GM12878 (cell line): ENCODE data around the gene EPHA1. TPM values are rescaled to one million over a fixed set of nuclear protein-coding genes. Genes with fewer than 3 reads are reported as not detected.

Source experiments
- ATAC-seq: fragments of 200-7000 bp; cut with Tn5 transposase; 3 replicates; pipeline ENCODE4 v1.9.1; 2020; ENCODE audit warnings: mild to moderate bottlenecking, moderate library complexity
- BruUV-seq: library from RNA; stranded (reverse); fragments of 400-500 nt; replicated peaks from 2 replicates; lab custom pipeline; 2021; lab: Mats Ljungman, UMichigan
- CTCF ChIA-PET: fragments of 300-600 bp; sonication (Branson Sonifier 250); formaldehyde crosslinking; extraction: SDS; loops from one replicate; lab custom pipeline; 2021; ENCODE audit warnings: inconsistent platforms; lab: Yijun Ruan, JAX
- POLR2A ChIA-PET: fragments of 350-600 bp; formaldehyde crosslinking; extraction: SDS; loops from one replicate; lab custom pipeline; 2021; ENCODE audit warnings: inconsistent platforms; lab: Charles Lee
- RAD21 ChIA-PET: fragments of 300-600 bp; sonication (Branson Sonifier 250); formaldehyde crosslinking; loops from one replicate; lab custom pipeline; 2023; ENCODE audit warnings: antibody characterized with exemption; ENCODE audit not compliant: unreplicated experiment; lab: Charles Lee
- SMC1A ChIA-PET: fragments of 300-600 bp; sonication (Branson Sonifier 250); formaldehyde crosslinking; loops from one replicate; lab custom pipeline; 2023; ENCODE audit not compliant: unreplicated experiment, uncharacterized antibody; lab: Charles Lee
- DNase-seq: peaks from one replicate; pipeline ENCODE4 v3.0.0-alpha.2; 2011; ENCODE audit warnings: low read depth, low spot score
- FAIRE-seq: peaks from 3 replicates; lab custom pipeline; 2011; peaks lifted over from hg19 to GRCh38; lab: Jason Lieb, UNC
- H2AFZ ChIP-seq: 2 replicates; pipeline ENCODE4 v1.6.0; 2011; ENCODE audit warnings: low read depth, low read length, control low read depth; ENCODE audit not compliant: control insufficient read depth
- H3K27ac ChIP-seq: 2 replicates; pipeline ENCODE4 v1.5.1; 2011; ENCODE audit warnings: control low read depth; ENCODE audit not compliant: control insufficient read depth, insufficient read depth
- H3K27me3 ChIP-seq, 2 experiments: replicated peaks in 1 of 2; 2 replicates each; pipeline versions ENCODE4 v1.6.0 to v1.6.1; 2011; ENCODE audit warnings: low read length in 1 of 2; ENCODE audit not compliant: control insufficient read depth in 2 of 2, insufficient read depth in 2 of 2
- H3K36me3 ChIP-seq, 2 experiments: 2 replicates each; pipeline ENCODE4 v1.5.1; 2011; ENCODE audit warnings: low read length in 1 of 2; ENCODE audit not compliant: control insufficient read depth in 2 of 2, insufficient read depth in 2 of 2
- H3K4me1 ChIP-seq: 2 replicates; pipeline ENCODE4 v1.6.1; 2011; ENCODE audit warnings: mild to moderate bottlenecking, low read length, moderate library complexity, mixed read lengths; ENCODE audit not compliant: control insufficient read depth, insufficient read depth
- H3K4me2 ChIP-seq: 2 replicates; pipeline ENCODE4 v1.6.0; 2011; ENCODE audit warnings: control low read depth; ENCODE audit not compliant: control insufficient read depth, insufficient read depth
- H3K4me3 ChIP-seq: fragments of 200-600 bp; sonication (generic); 2 replicates; pipeline ENCODE4 v1.5.1; 2016
- H3K79me2 ChIP-seq: 2 replicates; pipeline ENCODE4 v1.6.0; 2011; ENCODE audit warnings: low read length; ENCODE audit not compliant: control insufficient read depth, insufficient read depth
- H3K9ac ChIP-seq: 2 replicates; pipeline ENCODE4 v1.8.0; 2011; ENCODE audit warnings: low read length, control low read depth, mixed read lengths; ENCODE audit not compliant: control insufficient read depth, insufficient read depth
- H3K9me3 ChIP-seq: replicated peaks from 3 replicates; pipeline ENCODE4 v1.5.1; 2011; ENCODE audit warnings: mild to moderate bottlenecking, low read length; ENCODE audit not compliant: control insufficient read depth, insufficient read depth
- H4K20me1 ChIP-seq: 2 replicates; pipeline ENCODE4 v1.6.0; 2011; ENCODE audit not compliant: control insufficient read depth, insufficient read depth
- EZH2 ChIP-seq: IDR thresholded peaks from 2 replicates; pipeline ENCODE4 v1.6.1; 2012; ENCODE audit warnings: low read depth, mild to moderate bottlenecking, control low read depth, inconsistent platforms, low read length, borderline replicate concordance; ENCODE audit not compliant: control insufficient read depth
- FOXK2 ChIP-seq: fragments of 450-650 bp; IDR thresholded peaks from 2 replicates; pipeline ENCODE4 v1.6.1; 2017; ENCODE audit warnings: mild to moderate bottlenecking, moderate library complexity
- HCFC1 ChIP-seq: fragments of 150-350 bp; IDR thresholded peaks from 2 replicates; pipeline ENCODE4 v1.6.1; 2014; ENCODE audit warnings: low read length
- JUND ChIP-seq: IDR thresholded peaks from 2 replicates; pipeline ENCODE4 v1.6.1; 2012; ENCODE audit warnings: low read depth, mild to moderate bottlenecking, low read length, improper control_type of control experiment, moderate library complexity
- MEF2A ChIP-seq: IDR thresholded peaks from 2 replicates; pipeline ENCODE4 v1.6.1; 2011; ENCODE audit warnings: low read depth, mild to moderate bottlenecking, low read length, moderate library complexity; ENCODE audit not compliant: insufficient read depth
- NFXL1 ChIP-seq: fragments of 450-650 bp; IDR thresholded peaks from 2 replicates; pipeline ENCODE4 v1.6.1; 2017; ENCODE audit warnings: antibody characterized with exemption, mild to moderate bottlenecking, borderline replicate concordance
- NFYA ChIP-seq: IDR thresholded peaks from 2 replicates; pipeline ENCODE4 v1.6.1; 2011; ENCODE audit warnings: low read depth, mild to moderate bottlenecking, low read length, improper control_type of control experiment, borderline replicate concordance
- RAD21 ChIP-seq: IDR thresholded peaks from 2 replicates; pipeline ENCODE4 v1.6.1; 2011; ENCODE audit warnings: mild to moderate bottlenecking, low read depth, low read length, moderate library complexity; ENCODE audit not compliant: insufficient read depth
- WGBS: methylation state at CpG from one replicate; pipeline ENCODE4 v1.1.6; 2016; ENCODE audit warnings: low lambda C conversion rate; ENCODE audit not compliant: insufficient replicate concordance, insufficient coverage; ENCODE audit errors: missing lambda C conversion rate; 5-methylcytosine and 5-hydroxymethylcytosine counted together
- in situ Hi-C: fragments of 300-500 bp; cut with MboI; formaldehyde crosslinking; loops from 9 replicates; pipeline ENCODE4 v1.14.3; 2018; ENCODE audit warnings: mixed read lengths
- intact Hi-C: fragments of 100-400 bp; cut with micrococcal nuclease; formaldehyde crosslinking; loops from one replicate; pipeline ENCODE4 v1.14.2; 2022; ENCODE audit not compliant: unreplicated experiment
- polyA plus RNA-seq, 11 experiments: library from polyadenylated mRNA; depleted of rRNA in 4 of 11; unstranded in 6 of 11; stranded (reverse) in 5 of 11; fragments of >200 nt; fragmentation: Nextera tagmentation in 4 of 11; fragmentation: Illumina TruSeq in 1 of 11; extraction: Ambion mirVana in 4 of 11; extraction: Trizol in 1 of 11; gene quantifications; 1 replicate in 1 of 11; 2 replicates in 10 of 11; pipeline versions ENCODE4 v1.2.1 to v1.2.3, GENCODE V29; 2011 to 2016; ENCODE audit warnings: inconsistent platforms in 2 of 11, missing spikeins in 2 of 11, low read depth in 1 of 11
- total RNA-seq, 4 experiments: library from RNA; depleted of rRNA in 3 of 4; stranded (reverse); fragments of >200 nt in 3 of 4; fragmentation: Illumina TruSeq in 1 of 4; extraction: Trizol in 1 of 4; gene quantifications; 2 replicates each; pipeline versions ENCODE4 v1.2.1 to v1.2.3, GENCODE V29; 2013 to 2021
- TF ChIP-seq, protein P1 (sequence below): IDR thresholded peaks from 2 replicates; pipeline ENCODE4 v1.6.1; 2012; ENCODE audit warnings: mild to moderate bottlenecking, low read depth, low read length
- TF ChIP-seq, protein P2 (sequence below): IDR thresholded peaks from 2 replicates; pipeline ENCODE4 v1.6.1; 2011; ENCODE audit warnings: low read depth, low read length, improper control_type of control experiment, borderline replicate concordance
- TF ChIP-seq, protein P3 (sequence below): fragments of 450-650 bp; IDR thresholded peaks from 2 replicates; pipeline ENCODE4 v1.6.1; 2017; ENCODE audit warnings: mild to moderate bottlenecking, low read depth, inconsistent platforms; ENCODE audit not compliant: poor library complexity, severe bottlenecking

EPHA1 gene
- total and polyA plus RNA-seq, 10 of the 15 experiments (the other 5 are each of a cell fraction or from before 2014, with no cell fraction given): 0.11 to 0.35 (median 0.24) TPM; not detected in 6

DNA sequence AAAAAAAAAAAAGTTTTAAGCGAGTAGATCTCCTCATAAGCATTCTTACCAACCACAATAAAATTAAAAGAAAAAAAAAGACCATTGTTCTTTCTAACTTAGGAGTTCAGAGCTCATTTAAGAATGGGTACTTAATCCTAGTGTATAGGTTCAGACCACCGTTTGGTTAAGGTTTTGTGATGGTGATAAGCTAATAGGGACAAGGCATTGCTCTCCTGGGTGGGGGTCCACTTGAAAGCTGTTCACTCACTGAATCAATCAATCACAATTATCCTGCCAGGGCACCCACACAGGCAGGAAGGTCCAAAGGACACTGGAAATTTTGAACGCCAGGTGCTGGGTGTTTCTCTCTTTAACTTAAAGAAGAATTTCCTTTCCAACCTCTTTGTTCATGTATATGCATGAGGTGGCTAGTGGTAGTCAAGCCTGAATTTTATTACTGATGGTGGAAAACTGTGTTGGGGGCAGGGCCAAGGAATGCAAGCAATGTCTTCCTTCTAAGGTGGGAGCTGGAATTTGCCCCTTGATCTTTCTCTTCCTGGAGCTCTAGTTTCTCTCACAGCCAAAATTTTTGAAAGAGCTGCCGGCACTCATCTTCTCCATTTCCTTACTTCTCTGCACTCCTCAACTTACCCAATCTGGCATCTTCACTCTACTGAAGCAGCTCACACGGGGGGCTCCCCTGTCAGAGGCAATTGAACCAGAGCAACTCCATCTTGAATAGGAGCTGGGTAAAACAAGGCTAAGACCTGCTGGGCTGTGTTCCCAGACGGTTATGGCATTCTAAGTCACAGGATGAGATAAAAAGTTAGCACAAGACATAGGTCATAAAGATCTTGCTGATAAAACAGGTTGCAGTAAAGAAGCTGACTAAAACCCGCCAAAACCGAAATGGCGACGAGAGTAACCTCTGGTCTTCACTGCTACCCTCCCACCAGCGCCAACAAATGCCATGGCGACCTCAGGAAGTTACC, 38.7 kb downstream of the EPHA1 start:
- in situ Hi-C loops: no loop called here
- SMC1A ChIA-PET: interaction anchor here (1.0 kb wide), 1 partner anchor 10 kb away, joined by 3 read pairs; no protein-coding TSS in a partner anchor
- TF ChIP-seq, protein P1, sequence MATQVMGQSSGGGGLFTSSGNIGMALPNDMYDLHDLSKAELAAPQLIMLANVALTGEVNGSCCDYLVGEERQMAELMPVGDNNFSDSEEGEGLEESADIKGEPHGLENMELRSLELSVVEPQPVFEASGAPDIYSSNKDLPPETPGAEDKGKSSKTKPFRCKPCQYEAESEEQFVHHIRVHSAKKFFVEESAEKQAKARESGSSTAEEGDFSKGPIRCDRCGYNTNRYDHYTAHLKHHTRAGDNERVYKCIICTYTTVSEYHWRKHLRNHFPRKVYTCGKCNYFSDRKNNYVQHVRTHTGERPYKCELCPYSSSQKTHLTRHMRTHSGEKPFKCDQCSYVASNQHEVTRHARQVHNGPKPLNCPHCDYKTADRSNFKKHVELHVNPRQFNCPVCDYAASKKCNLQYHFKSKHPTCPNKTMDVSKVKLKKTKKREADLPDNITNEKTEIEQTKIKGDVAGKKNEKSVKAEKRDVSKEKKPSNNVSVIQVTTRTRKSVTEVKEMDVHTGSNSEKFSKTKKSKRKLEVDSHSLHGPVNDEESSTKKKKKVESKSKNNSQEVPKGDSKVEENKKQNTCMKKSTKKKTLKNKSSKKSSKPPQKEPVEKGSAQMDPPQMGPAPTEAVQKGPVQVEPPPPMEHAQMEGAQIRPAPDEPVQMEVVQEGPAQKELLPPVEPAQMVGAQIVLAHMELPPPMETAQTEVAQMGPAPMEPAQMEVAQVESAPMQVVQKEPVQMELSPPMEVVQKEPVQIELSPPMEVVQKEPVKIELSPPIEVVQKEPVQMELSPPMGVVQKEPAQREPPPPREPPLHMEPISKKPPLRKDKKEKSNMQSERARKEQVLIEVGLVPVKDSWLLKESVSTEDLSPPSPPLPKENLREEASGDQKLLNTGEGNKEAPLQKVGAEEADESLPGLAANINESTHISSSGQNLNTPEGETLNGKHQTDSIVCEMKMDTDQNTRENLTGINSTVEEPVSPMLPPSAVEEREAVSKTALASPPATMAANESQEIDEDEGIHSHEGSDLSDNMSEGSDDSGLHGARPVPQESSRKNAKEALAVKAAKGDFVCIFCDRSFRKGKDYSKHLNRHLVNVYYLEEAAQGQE: no peak
- TF ChIP-seq EZH2: no peak
- TF ChIP-seq RAD21: no peak
- TF ChIP-seq, protein P2, sequence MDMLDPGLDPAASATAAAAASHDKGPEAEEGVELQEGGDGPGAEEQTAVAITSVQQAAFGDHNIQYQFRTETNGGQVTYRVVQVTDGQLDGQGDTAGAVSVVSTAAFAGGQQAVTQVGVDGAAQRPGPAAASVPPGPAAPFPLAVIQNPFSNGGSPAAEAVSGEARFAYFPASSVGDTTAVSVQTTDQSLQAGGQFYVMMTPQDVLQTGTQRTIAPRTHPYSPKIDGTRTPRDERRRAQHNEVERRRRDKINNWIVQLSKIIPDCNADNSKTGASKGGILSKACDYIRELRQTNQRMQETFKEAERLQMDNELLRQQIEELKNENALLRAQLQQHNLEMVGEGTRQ: no peak
- no peak for TF ChIP-seq JUND
- TF ChIP-seq NFYA: no peak
- no peak for TF ChIP-seq HCFC1
- TF ChIP-seq NFXL1: no peak
- TF ChIP-seq, protein P3, sequence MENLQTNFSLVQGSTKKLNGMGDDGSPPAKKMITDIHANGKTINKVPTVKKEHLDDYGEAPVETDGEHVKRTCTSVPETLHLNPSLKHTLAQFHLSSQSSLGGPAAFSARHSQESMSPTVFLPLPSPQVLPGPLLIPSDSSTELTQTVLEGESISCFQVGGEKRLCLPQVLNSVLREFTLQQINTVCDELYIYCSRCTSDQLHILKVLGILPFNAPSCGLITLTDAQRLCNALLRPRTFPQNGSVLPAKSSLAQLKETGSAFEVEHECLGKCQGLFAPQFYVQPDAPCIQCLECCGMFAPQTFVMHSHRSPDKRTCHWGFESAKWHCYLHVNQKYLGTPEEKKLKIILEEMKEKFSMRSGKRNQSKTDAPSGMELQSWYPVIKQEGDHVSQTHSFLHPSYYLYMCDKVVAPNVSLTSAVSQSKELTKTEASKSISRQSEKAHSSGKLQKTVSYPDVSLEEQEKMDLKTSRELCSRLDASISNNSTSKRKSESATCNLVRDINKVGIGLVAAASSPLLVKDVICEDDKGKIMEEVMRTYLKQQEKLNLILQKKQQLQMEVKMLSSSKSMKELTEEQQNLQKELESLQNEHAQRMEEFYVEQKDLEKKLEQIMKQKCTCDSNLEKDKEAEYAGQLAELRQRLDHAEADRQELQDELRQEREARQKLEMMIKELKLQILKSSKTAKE: no peak
- no peak for TF ChIP-seq FOXK2
- TF ChIP-seq MEF2A: no peak

More for the DNA sequence above, 38.7 kb downstream of the EPHA1 start:
- no peak overlapping the region for H3K9ac ChIP-seq
- no peaks in the 10 kb centered on the region for H3K4me1 ChIP-seq
- CTCF ChIA-PET: interaction anchor here (2.1 to 2.6 kb wide), 3 partner anchors 10 to 130 kb away, joined by 8 to 10 read pairs (median 9); no protein-coding TSS in a partner anchor
- no peak overlapping the region for H3K4me2 ChIP-seq
- FAIRE-seq (no peak), DNase-seq (no peak), ATAC-seq (no peak)
- no peaks in the 10 kb centered on the region for H3K36me3 ChIP-seq
- intact Hi-C loops: loop anchor here (5.0 kb wide), 1 partner anchor 43 kb away; no protein-coding TSS in a partner anchor
- H3K9me3 ChIP-seq: no peaks in the 10 kb centered on the region
- RAD21 ChIA-PET: no interaction called here
- BruUV-seq: no TSS peak
- H3K4me3 ChIP-seq: no peak overlapping the region
- POLR2A ChIA-PET: interaction anchor here (0.6 to 0.7 kb wide), 2 partner anchors 10 to 718 kb away, joined by 3 read pairs; no protein-coding TSS in a partner anchor
- no peak overlapping the region for H2AFZ ChIP-seq
- H3K79me2 ChIP-seq: no peaks in the 10 kb centered on the region
- H4K20me1 ChIP-seq: no peaks in the 10 kb centered on the region
- no peak overlapping the region for H3K27ac ChIP-seq
- 53% methylated on average over 12 of the region's 12 CpGs for WGBS
- no peaks in the 10 kb centered on the region; a peak in 2 of 4 replicates for H3K27me3 ChIP-seq
